Right renal cortex interstitium (tissue), 3 donors: ENCODE data around the gene FNTB. TPM values are rescaled to one million over a fixed set of nuclear protein-coding genes. Genes with fewer than 3 reads are reported as not detected.

Source experiments
- DNase-seq, 3 donors: peaks; one replicate each; pipeline ENCODE4 v3.0.0-alpha.2; 2013; ENCODE audit warnings: low read depth in 3 of 3, low spot score in 2 of 3
- polyA plus RNA-seq, 3 donors: library from polyadenylated mRNA; unstranded; fragments of 120-200 nt; gene quantifications; one replicate each; pipeline ENCODE4 v1.2.1, GENCODE V29; 2013; ENCODE audit not compliant: insufficient read length in 3 of 3

The FNTB gene
- polyA plus RNA-seq, 3 donors = 27.2 to 33.4 (median 28.4) TPM

- DNase-seq = no peak
Measured at GRCh38 chr14:65107200-65107599, 120.5 kb downstream of the FNTB start.

- DNase-seq = no peak
Measured at GRCh38 chr14:65109357-65109756, 122.7 kb downstream of the FNTB start.

GRCh38 chr14:65110525-65110924 lies 123.8 kb downstream of the FNTB start:
- no peak for DNase-seq

Other genes with a start within 250 kb of the FNTB start
- gene SPTB, start 107.0 kb upstream of the FNTB start, polyA plus RNA-seq = 10 to 100 TPM; 11.0 to 13.2 (median 12.6) TPM
- 10 to 100 TPM; 71.0 to 76.7 (median 73.2) TPM for gene CHURC1, start 72.4 kb upstream of the FNTB start, polyA plus RNA-seq
- 1 to 10 TPM in 1 of 3 donors, under 1 TPM in 2; 0.22 to 2.2 (median 0.94) TPM for gene GPX2, start 44.1 kb upstream of the FNTB start, polyA plus RNA-seq
- 10 to 100 TPM; 18.5 to 25.8 (median 24.3) TPM for gene RAB15, start 14.6 kb upstream of the FNTB start, polyA plus RNA-seq
- gene MAX, start 115.6 kb downstream of the FNTB start, polyA plus RNA-seq = 10 to 100 TPM; 55.5 to 62.5 (median 61.5) TPM